Testis (tissue), 2 donors: ENCODE data around the gene CREG2.

Experiments used
- CTCF ChIP-seq, 3 experiments: fragments of 450-650 bp in 2 of 3; fragments of 200-600 bp in 1 of 3; sonication (generic) in 1 of 3; IDR thresholded peaks; one replicate each; pipeline ENCODE4 v1.5.1; 2016 to 2019; ENCODE audit warnings: antibody characterized with exemption in 3 of 3, mild to moderate bottlenecking in 2 of 3, moderate library complexity in 1 of 3
- POLR2A ChIP-seq: fragments of 450-650 bp; IDR thresholded peaks from one replicate; pipeline ENCODE4 v1.6.1; 2017; ENCODE audit warnings: antibody characterized with exemption, mild to moderate bottlenecking, moderate library complexity

- TF ChIP-seq CTCF (IDR thresholded peaks at IDR 0.05): no peak
- no peak for TF ChIP-seq POLR2A
These were observed 30.8 kb downstream of the CREG2 start for GRCh38 chr2:101356521-101356920.
